GM23338 (cell line): ENCODE measurements around the gene IRF2BP1. TPM values are rescaled to one million over a fixed set of nuclear protein-coding genes. Genes with fewer than 3 reads are reported as not detected.

Experiments
- ATAC-seq: fragments of 200-7000 bp; cut with Tn5 transposase; 3 replicates; pipeline ENCODE4 v1.9.1; 2020
- DNase-seq: peaks from one replicate; pipeline ENCODE4 v3.0.0-alpha.2; 2015; ENCODE audit warnings: low spot score
- H2AFZ ChIP-seq: fragments of 200-600 bp; sonication (generic); 2 replicates; pipeline ENCODE4 v1.8.0; 2016; ENCODE audit warnings: antibody characterized with exemption, mild to moderate bottlenecking, moderate library complexity
- H3F3A ChIP-seq: fragments of 200-600 bp; sonication (generic); replicated peaks from 2 replicates; pipeline ENCODE4 v1.8.0; 2017; ENCODE audit warnings: antibody characterized with exemption, mixed run types, low read depth
- H3K27ac ChIP-seq: fragments of 200-600 bp; sonication (generic); 2 replicates; pipeline ENCODE4 v1.6.1; 2016; ENCODE audit warnings: low read depth
- H3K27me3 ChIP-seq: fragments of 200-600 bp; sonication (generic); 2 replicates; pipeline ENCODE4 v1.8.0; 2016; ENCODE audit warnings: mild to moderate bottlenecking, mixed run types, moderate library complexity; ENCODE audit not compliant: insufficient read depth
- H3K36me3 ChIP-seq: fragments of 200-600 bp; sonication (generic); 2 replicates; pipeline ENCODE4 v1.8.0; 2016; ENCODE audit warnings: mild to moderate bottlenecking; ENCODE audit not compliant: insufficient read depth
- H3K4me1 ChIP-seq: fragments of 200-600 bp; sonication (generic); 2 replicates; pipeline ENCODE4 v1.8.0; 2016; ENCODE audit warnings: mild to moderate bottlenecking, moderate library complexity; ENCODE audit not compliant: insufficient read depth
- H3K4me2 ChIP-seq: fragments of 200-600 bp; sonication (generic); 2 replicates; pipeline ENCODE4 v1.7.1; 2017; ENCODE audit warnings: mixed run types
- H3K4me3 ChIP-seq: fragments of 200-600 bp; sonication (generic); 2 replicates; pipeline ENCODE4 v1.6.1; 2016; ENCODE audit warnings: mixed run types
- H3K79me2 ChIP-seq: fragments of 200-600 bp; sonication (generic); replicated peaks from 2 replicates; pipeline ENCODE4 v1.8.0; 2017; ENCODE audit warnings: mild to moderate bottlenecking; ENCODE audit not compliant: insufficient read depth
- H3K9me2 ChIP-seq: fragments of 200-600 bp; sonication (generic); 2 replicates; pipeline ENCODE4 v1.8.0; 2017; ENCODE audit not compliant: insufficient read depth
- H4K20me1 ChIP-seq: fragments of 200-600 bp; sonication (generic); replicated peaks from 2 replicates; pipeline ENCODE4 v1.8.0; 2017; ENCODE audit warnings: mild to moderate bottlenecking; ENCODE audit not compliant: insufficient read depth
- H3K27ac Mint-ChIP-seq: 2 replicates; pipeline ENCODE4 v1.8.0; 2020; ENCODE audit warnings: inconsistent platforms, mild to moderate bottlenecking, moderate library complexity, mixed read lengths
- H3K27me3 Mint-ChIP-seq: 3 replicates; pipeline ENCODE4 v1.8.0; 2022; ENCODE audit warnings: low read depth, mild to moderate bottlenecking, moderate library complexity, mixed read lengths, inconsistent platforms; ENCODE audit not compliant: insufficient read depth, poor library complexity
- H3K36me3 Mint-ChIP-seq: 3 replicates; pipeline ENCODE4 v1.8.0; 2021; ENCODE audit warnings: low read depth, mild to moderate bottlenecking, inconsistent platforms, moderate library complexity, mixed read lengths
- H3K4me1 Mint-ChIP-seq: 3 replicates; pipeline ENCODE4 v1.8.0; 2020; ENCODE audit warnings: mild to moderate bottlenecking, inconsistent platforms, mixed read lengths
- H3K4me3 Mint-ChIP-seq: 3 replicates; pipeline ENCODE4 v1.8.0; 2021; ENCODE audit warnings: moderate library complexity, mild to moderate bottlenecking, inconsistent platforms, mixed read lengths
- H3K9me3 Mint-ChIP-seq: 3 replicates; pipeline ENCODE4 v1.8.0; 2020; ENCODE audit warnings: moderate library complexity, mild to moderate bottlenecking, inconsistent platforms, mixed read lengths
- CREB1 ChIP-seq: fragments of 250-450 bp; sonication (Bioruptor Pico); IDR thresholded peaks from 2 replicates; pipeline ENCODE4 v1.5.0; 2020; ENCODE audit warnings: low read depth, mild to moderate bottlenecking, moderate library complexity
- CTCF ChIP-seq, 2 experiments: fragments of 200-600 bp in 1 of 2; sonication (generic) in 1 of 2; conservative IDR thresholded peaks; 2 replicates each; pipeline versions ENCODE4 v1.5.1 to v1.6.1; 2016 to 2017; ENCODE audit warnings: antibody characterized with exemption in 2 of 2, low read depth in 2 of 2, mild to moderate bottlenecking in 2 of 2, moderate library complexity in 1 of 2
- EZH2 ChIP-seq: fragments of 200-600 bp; sonication (generic); IDR thresholded peaks from one replicate; pipeline ENCODE4 v1.8.0; 2017; ENCODE audit warnings: antibody characterized with exemption, mild to moderate bottlenecking, low read depth; ENCODE audit not compliant: unreplicated experiment
- EZH2phosphoT487 ChIP-seq: fragments of 200-600 bp; sonication (generic); IDR thresholded peaks from one replicate; pipeline ENCODE4 v1.8.1; 2018; ENCODE audit warnings: antibody characterized with exemption; ENCODE audit not compliant: unreplicated experiment
- JUNB ChIP-seq: IDR thresholded peaks from one replicate; pipeline ENCODE4 v1.6.1; 2016; ENCODE audit warnings: antibody characterized with exemption; ENCODE audit not compliant: unreplicated experiment
- NANOG ChIP-seq: IDR thresholded peaks from 2 replicates; pipeline ENCODE4 v1.6.1; 2016; ENCODE audit warnings: antibody characterized with exemption, borderline replicate concordance
- POLR2AphosphoS5 ChIP-seq: IDR thresholded peaks from 2 replicates; pipeline ENCODE4 v1.6.1; 2016; ENCODE audit warnings: antibody characterized with exemption, low read depth
- REST ChIP-seq: IDR thresholded peaks from one replicate; pipeline ENCODE4 v1.6.1; 2018; ENCODE audit warnings: antibody characterized with exemption; ENCODE audit not compliant: unreplicated experiment
- STAT1 ChIP-seq: IDR thresholded peaks from one replicate; pipeline ENCODE4 v1.6.1; 2016; ENCODE audit warnings: antibody characterized with exemption; ENCODE audit not compliant: unreplicated experiment
- ZNF114 ChIP-seq: fragments of 250-450 bp; sonication (Bioruptor Pico); IDR thresholded peaks from 2 replicates; pipeline ENCODE4 v1.5.0; 2020; ENCODE audit warnings: mild to moderate bottlenecking, moderate library complexity
- ZNF331 ChIP-seq: fragments of 250-450 bp; sonication (Bioruptor Pico); IDR thresholded peaks from 2 replicates; pipeline ENCODE4 v1.5.0; 2020; ENCODE audit warnings: low read depth, mild to moderate bottlenecking, moderate library complexity
- ZNF462 ChIP-seq: fragments of 250-450 bp; sonication (Bioruptor Pico); IDR thresholded peaks from 2 replicates; pipeline ENCODE4 v1.5.0; 2020; ENCODE audit warnings: mild to moderate bottlenecking, moderate library complexity
- polyA plus RNA-seq: library from polyadenylated mRNA; unstranded; fragments of >200 nt; fragmentation: Nextera tagmentation; extraction: Ambion mirVana; gene quantifications from 2 replicates; pipeline ENCODE4 v1.2.1, GENCODE V29; 2016
- total RNA-seq: library from RNA; depleted of rRNA; stranded (reverse); fragments of >200 nt; shearing (Covaris generic); gene quantifications from 2 replicates; pipeline ENCODE4 v1.2.3, GENCODE V29; 2014
- TF ChIP-seq, protein P1 (sequence below): IDR thresholded peaks from 2 replicates; pipeline ENCODE4 v1.6.1; 2016; ENCODE audit warnings: antibody characterized with exemption

The IRF2BP1 gene
- total and polyA plus RNA-seq, 2 experiments from 2014 or later: 10.4 to 41.6 TPM

- H3K4me1 ChIP-seq: peaks cover 14% of the 10 kb centered on the region
- no peaks in the 10 kb centered on the region; the same call in 1 of the 2 replicates for H4K20me1 ChIP-seq
- peaks cover 22% of the 10 kb centered on the region for H3K27me3 Mint-ChIP-seq
- H2AFZ ChIP-seq: peak overlapping the region; percentile 90
- peak; percentile 75 for DNase-seq
- H3K27ac Mint-ChIP-seq: peak overlapping the region; percentile 10
- H3K9me3 Mint-ChIP-seq: no peaks in the 10 kb centered on the region
- 0 out of 2 replicates have a peak, but pooled peaks cover 4% of the 10 kb centered on the region for H3K9me2 ChIP-seq
- peak overlapping the region; percentile 90 for H3K4me2 ChIP-seq
- peaks cover 16% of the 10 kb centered on the region for H3K36me3 Mint-ChIP-seq
- H3K4me3 ChIP-seq: peak overlapping the region; percentile 62
- peak overlapping the region; percentile 66; the same call in 1 of the 2 replicates for H3K27ac ChIP-seq
- H3K4me3 Mint-ChIP-seq: peak overlapping the region; percentile 69
- no peaks in the 10 kb centered on the region for H3K79me2 ChIP-seq
- peaks cover 14% of the 10 kb centered on the region; the same call in 1 of the 2 replicates for H3F3A ChIP-seq
- H3K36me3 ChIP-seq: no peaks in the 10 kb centered on the region
- TF ChIP-seq CTCF (conservative IDR thresholded peaks at IDR 0.05; ENCODE audit: low read depth in 2 of 2) (no peak), POLR2AphosphoS5 (peak; percentile 29; the same call in 1 of the 2 replicates), CREB1 (CRISPR knock-in tag) (0 out of 2 replicates have a peak, but pooled peaks have one; percentile 25), EZH2phosphoT487 (no peak), ZNF331 (CRISPR knock-in tag) (no peak), EZH2 (no peak), ZNF462 (CRISPR knock-in tag) (no peak), ZNF114 (CRISPR knock-in tag) (no peak), JUNB (no peak), STAT1 (no peak), NANOG (no peak), REST (no peak)
- TF ChIP-seq, protein P1, sequence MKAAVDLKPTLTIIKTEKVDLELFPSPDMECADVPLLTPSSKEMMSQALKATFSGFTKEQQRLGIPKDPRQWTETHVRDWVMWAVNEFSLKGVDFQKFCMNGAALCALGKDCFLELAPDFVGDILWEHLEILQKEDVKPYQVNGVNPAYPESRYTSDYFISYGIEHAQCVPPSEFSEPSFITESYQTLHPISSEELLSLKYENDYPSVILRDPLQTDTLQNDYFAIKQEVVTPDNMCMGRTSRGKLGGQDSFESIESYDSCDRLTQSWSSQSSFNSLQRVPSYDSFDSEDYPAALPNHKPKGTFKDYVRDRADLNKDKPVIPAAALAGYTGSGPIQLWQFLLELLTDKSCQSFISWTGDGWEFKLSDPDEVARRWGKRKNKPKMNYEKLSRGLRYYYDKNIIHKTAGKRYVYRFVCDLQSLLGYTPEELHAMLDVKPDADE: no peak
- H3K4me1 Mint-ChIP-seq: peaks cover 46% of the 10 kb centered on the region
- H3K27me3 ChIP-seq: no peaks in the 10 kb centered on the region
- peak; percentile 68 for ATAC-seq
Measured at GRCh38 chr19:45876411-45877197, 9.3 kb downstream of the IRF2BP1 start.
